Esophagus (tissue), 2 donors: ENCODE results near the gene VASH1. TPM values are rescaled to one million over a fixed set of nuclear protein-coding genes. Genes with fewer than 3 reads are reported as not detected.

ENCODE experiments used
- H3K27ac ChIP-seq, 2 donors: one replicate each; pipeline ENCODE4 v1.5.1; 2013; ENCODE audit warnings: low read depth in 2 of 2, mild to moderate bottlenecking in 2 of 2, inconsistent platforms in 1 of 2, low read length in 1 of 2, moderate library complexity in 1 of 2
- H3K27me3 ChIP-seq, 2 donors: one replicate each; pipeline ENCODE4 v1.6.1; 2013; ENCODE audit warnings: low read length in 2 of 2, control low read depth in 1 of 2, mild to moderate bottlenecking in 1 of 2; ENCODE audit not compliant: insufficient read depth in 2 of 2, control insufficient read depth in 1 of 2
- H3K36me3 ChIP-seq, 2 donors: one replicate each; pipeline ENCODE4 v1.6.1; 2013; ENCODE audit warnings: low read length in 1 of 2; ENCODE audit not compliant: control insufficient read depth in 2 of 2, insufficient read depth in 2 of 2
- H3K4me1 ChIP-seq, 2 donors: one replicate each; pipeline ENCODE4 v1.6.1; 2013; ENCODE audit warnings: low read length in 1 of 2; ENCODE audit not compliant: control insufficient read depth in 2 of 2, insufficient read depth in 2 of 2
- H3K4me3 ChIP-seq, 2 donors: one replicate each; pipeline ENCODE4 v1.5.1; 2013; ENCODE audit warnings: low read length in 2 of 2, mild to moderate bottlenecking in 2 of 2, low read depth in 1 of 2, moderate library complexity in 1 of 2
- H3K9me3 ChIP-seq, 2 donors: one replicate each; pipeline ENCODE4 v1.6.1; 2013; ENCODE audit warnings: mild to moderate bottlenecking in 2 of 2, low read depth in 1 of 2, low read length in 1 of 2, moderate library complexity in 1 of 2; ENCODE audit not compliant: control insufficient read depth in 2 of 2, insufficient read depth in 1 of 2
- WGBS, 2 donors: extraction: QIAGEN DNeasy Blood & Tissue Kit; methylation state at CpG; one replicate each; pipeline ENCODE4 v1.1.7; 2013; 5-methylcytosine and 5-hydroxymethylcytosine counted together
- polyA plus RNA-seq, 2 donors: library from polyadenylated mRNA; stranded (reverse); fragments of 200-250 nt; gene quantifications; one replicate each; pipeline ENCODE4 v1.2.3, GENCODE V29; 2013
- donor health status: healthy with polysubstance abuse.
- donor health status: Bipolar disorder and iron deficiency.

Gene VASH1
- polyA plus RNA-seq, 2 donors = 1.9 to 2.4 TPM

DNA sequence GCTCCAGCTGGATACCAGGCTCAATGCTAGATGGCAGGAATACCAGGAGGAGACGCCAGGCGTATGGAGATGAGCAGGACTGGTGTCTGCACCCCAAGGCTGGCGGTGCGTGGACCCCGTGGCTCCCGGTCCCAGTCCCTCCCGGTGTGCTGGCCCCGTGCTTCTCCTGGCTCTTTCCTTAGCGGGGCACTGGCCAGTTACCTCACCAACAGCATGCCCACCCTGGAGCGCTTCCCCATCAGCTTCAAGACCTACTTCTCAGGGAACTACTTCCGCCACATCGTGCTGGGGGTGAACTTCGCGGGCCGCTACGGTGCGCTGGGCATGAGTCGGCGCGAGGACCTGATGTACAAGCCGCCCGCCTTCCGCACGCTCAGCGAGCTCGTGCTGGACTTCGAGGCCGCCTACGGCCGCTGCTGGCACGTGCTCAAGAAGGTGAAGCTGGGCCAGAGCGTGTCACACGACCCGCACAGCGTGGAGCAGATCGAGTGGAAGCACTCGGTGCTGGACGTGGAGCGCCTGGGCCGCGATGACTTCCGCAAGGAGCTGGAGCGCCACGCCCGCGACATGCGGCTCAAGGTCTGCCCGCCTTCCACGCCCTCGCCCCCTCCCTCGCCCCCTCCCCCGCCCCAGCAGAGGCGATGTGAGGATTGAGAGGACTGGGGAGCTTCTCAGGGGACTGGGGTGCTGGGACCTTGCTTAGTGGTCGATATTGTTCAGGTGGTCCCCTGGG is 14.6 kb downstream of the VASH1 start:
- H3K27me3 ChIP-seq = no peaks in the 10 kb centered on the region
- 95% methylated on average over 50 to 54 of the region's 54 CpGs for WGBS, 2 donors
- H3K27ac ChIP-seq = no peak overlapping the region
- H3K36me3 ChIP-seq = no peaks in the 10 kb centered on the region
- no peaks in the 10 kb centered on the region for H3K4me1 ChIP-seq
- H3K9me3 ChIP-seq = no peaks in the 10 kb centered on the region
- H3K4me3 ChIP-seq = no peak overlapping the region

DNA sequence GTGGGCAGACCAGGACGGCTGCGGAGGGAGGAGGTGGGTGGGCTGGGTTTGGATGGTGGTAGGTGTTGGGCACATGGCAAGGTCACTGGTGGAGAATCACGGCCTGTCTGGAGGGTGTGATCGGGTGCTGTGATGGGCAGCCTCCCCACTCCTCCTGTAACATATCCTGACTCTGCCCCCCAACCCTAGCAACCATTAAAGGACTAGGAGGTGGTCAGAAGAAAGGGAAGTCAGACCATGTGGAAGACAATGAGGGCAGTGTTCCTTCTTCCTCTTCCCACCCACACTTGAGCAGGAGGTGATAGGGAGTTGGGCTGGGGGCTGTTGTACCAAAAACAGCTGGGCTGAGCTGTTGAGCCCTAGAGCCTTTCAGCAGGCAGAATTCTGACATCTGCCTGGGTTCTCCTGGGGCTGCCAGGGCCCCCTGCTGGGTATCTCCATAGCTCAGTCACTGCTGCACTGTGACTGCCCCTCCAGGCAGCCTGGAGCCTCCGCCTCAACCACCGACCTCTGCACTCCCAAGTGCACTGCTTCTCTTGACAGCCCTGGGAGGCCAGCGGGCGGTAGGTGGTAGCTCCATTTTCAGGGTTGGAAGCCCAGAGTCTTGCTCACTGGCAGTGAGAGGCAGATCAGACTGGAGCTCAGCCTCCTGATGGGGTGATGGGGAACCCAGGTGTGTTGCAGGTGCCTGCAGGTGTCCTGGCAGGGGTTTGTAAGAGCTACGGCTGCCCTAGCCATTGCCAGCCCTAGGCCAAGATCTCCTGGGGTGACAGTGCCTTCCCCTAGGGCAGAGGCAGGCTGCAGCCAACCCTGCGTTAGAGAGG is 15.4 kb downstream of the VASH1 start:
- Histone ChIP-seq H3K9me3 (no peaks in the 10 kb centered on the region), H3K36me3 (peaks cover 0 to 5% of the 10 kb centered on the region in 2 donors), H3K27ac (no peak overlapping the region), H3K27me3 (no peaks in the 10 kb centered on the region), H3K4me3 (no peak overlapping the region), H3K4me1 (peaks cover 1 to 2% of the 10 kb centered on the region in 2 donors)
- WGBS, 2 donors = 77 to 81% methylated on average over 10 of the region's 10 CpGs

DNA sequence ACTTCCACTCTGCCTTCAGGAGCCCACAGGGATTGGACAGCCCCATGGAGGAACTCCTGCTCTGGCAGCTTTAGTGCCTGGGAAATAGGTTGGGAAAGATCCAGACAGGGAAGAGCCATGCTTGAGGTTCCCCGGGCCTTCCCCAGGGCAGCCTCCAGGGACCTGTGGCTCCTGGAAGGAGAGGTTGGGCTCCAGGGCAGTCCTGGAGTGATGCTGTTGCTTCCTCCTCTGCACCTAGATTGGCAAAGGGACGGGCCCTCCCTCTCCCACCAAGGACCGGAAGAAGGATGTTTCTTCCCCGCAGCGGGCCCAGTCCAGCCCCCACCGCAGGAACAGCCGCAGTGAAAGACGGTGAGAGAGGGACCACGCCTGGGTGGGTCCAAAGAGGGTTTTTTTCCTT is 16.5 kb downstream of the VASH1 start:
- Histone ChIP-seq H3K27ac (no peak overlapping the region), H3K9me3 (no peaks in the 10 kb centered on the region), H3K27me3 (no peaks in the 10 kb centered on the region), H3K4me1 (peaks cover 2 to 4% of the 10 kb centered on the region in 2 donors), H3K4me3 (no peak overlapping the region), H3K36me3 (peaks cover 3 to 10% of the 10 kb centered on the region in 2 donors)
- 77% methylated on average over 9 of the region's 9 CpGs for WGBS, 2 donors

GRCh38 chr14:76778546-76779215 is 17.4 kb downstream of the VASH1 start:
- 82 to 84% methylated on average over 16 of the region's 16 CpGs for WGBS, 2 donors
- no peaks in the 10 kb centered on the region for H3K27me3 ChIP-seq
- H3K4me3 ChIP-seq = no peak overlapping the region
- H3K4me1 ChIP-seq = peaks cover 2 to 4% of the 10 kb centered on the region in 2 donors
- peaks cover 3 to 12% of the 10 kb centered on the region in 2 donors for H3K36me3 ChIP-seq
- no peaks in the 10 kb centered on the region for H3K9me3 ChIP-seq
- no peak overlapping the region for H3K27ac ChIP-seq

- Histone ChIP-seq H3K27ac (no peak overlapping the region), H3K9me3 (no peaks in the 10 kb centered on the region), H3K4me3 (no peak overlapping the region), H3K4me1 (peaks cover 2 to 4% of the 10 kb centered on the region in 2 donors), H3K27me3 (no peaks in the 10 kb centered on the region), H3K36me3 (peaks cover 3 to 15% of the 10 kb centered on the region in 2 donors)
- WGBS, 2 donors = 91 to 94% methylated on average over 7 of the region's 7 CpGs
These were observed 18.2 kb downstream of the VASH1 start for GRCh38 chr14:76779221-76780057.

- WGBS, 2 donors = 99 to 100% methylated on average over 2 of the region's 2 CpGs
- Histone ChIP-seq H3K27ac (no peak overlapping the region), H3K27me3 (no peaks in the 10 kb centered on the region)
These were observed 18.7 kb downstream of the VASH1 start for GRCh38 chr14:76780058-76780345.

DNA sequence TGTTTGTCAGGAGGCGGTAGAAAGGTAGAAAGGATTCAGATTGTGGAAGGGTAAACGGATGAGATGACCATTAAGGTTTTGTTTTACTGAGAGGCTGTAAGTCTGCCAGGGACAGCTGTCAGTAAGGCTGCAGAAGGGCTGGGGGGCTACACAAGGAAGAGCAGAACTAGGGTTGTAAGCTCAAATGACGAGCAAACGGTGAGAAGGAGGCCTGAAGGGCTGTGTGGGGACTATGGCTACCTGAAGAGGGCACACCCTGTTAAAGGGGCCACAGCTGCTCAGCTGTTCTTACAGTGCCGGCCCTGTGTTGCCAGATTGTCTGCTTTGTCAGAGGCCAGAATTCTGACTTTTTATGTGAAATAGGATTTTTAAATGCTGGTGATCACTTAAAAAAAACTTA is 19.1 kb downstream of the VASH1 start:
- Histone ChIP-seq H3K4me3 (no peak overlapping the region), H3K27ac (no peak overlapping the region), H3K9me3 (no peaks in the 10 kb centered on the region), H3K4me1 (peaks cover 2 to 4% of the 10 kb centered on the region in 2 donors), H3K27me3 (no peaks in the 10 kb centered on the region), H3K36me3 (peaks cover 3 to 15% of the 10 kb centered on the region in 2 donors)
- 58% methylated on average over 5 of the region's 5 CpGs for WGBS, 2 donors

More at GRCh38 chr14:76780058-76780345, 18.7 kb downstream of the VASH1 start:
- H3K36me3 ChIP-seq = peaks cover 3 to 15% of the 10 kb centered on the region in 2 donors
- H3K4me3 ChIP-seq = no peak overlapping the region
- no peaks in the 10 kb centered on the region for H3K9me3 ChIP-seq
- peaks cover 2 to 4% of the 10 kb centered on the region in 2 donors for H3K4me1 ChIP-seq

- Histone ChIP-seq H3K27me3 (no peaks in the 10 kb centered on the region), H3K9me3 (no peaks in the 10 kb centered on the region), H3K4me1 (peaks cover 2 to 4% of the 10 kb centered on the region in 2 donors), H3K4me3 (no peak overlapping the region), H3K27ac (no peak overlapping the region), H3K36me3 (peaks cover 3 to 15% of the 10 kb centered on the region in 2 donors)
- WGBS, 2 donors = 79 to 82% methylated on average over 11 of the region's 11 CpGs
These were observed 19.8 kb downstream of the VASH1 start for GRCh38 chr14:76780875-76781647.
